H9 (cell line): ENCODE measurements around the gene GBE1. TPM values are rescaled to one million over a fixed set of nuclear protein-coding genes. Genes with fewer than 3 reads are reported as not detected.
"Not testable (repeated sequence)": the region's sequence is repeated elsewhere in the genome, so short reads cannot be mapped to it uniquely, and the experiment has no call there.

Source experiments
- DNase-seq: peaks from one replicate; pipeline ENCODE4 v3.0.0-alpha.2; 2017
- H2AFZ ChIP-seq: one replicate; pipeline ENCODE4 v1.6.1; 2013; ENCODE audit warnings: mild to moderate bottlenecking, low read length, control low read depth, moderate library complexity
- H2AK5ac ChIP-seq: 2 replicates; pipeline ENCODE4 v1.6.1; 2013; ENCODE audit warnings: low read length, control low read depth, mixed read lengths; ENCODE audit not compliant: insufficient read length
- H2BK120ac ChIP-seq: one replicate; pipeline ENCODE4 v1.6.1; 2013; ENCODE audit warnings: low read depth, mild to moderate bottlenecking, low read length, control low read depth, inconsistent platforms; ENCODE audit not compliant: poor library complexity, severe bottlenecking
- H2BK12ac ChIP-seq: 2 replicates; pipeline ENCODE4 v1.6.1; 2013; ENCODE audit warnings: low read length, control low read depth, mixed read lengths, low read depth; ENCODE audit not compliant: insufficient read length
- H2BK15ac ChIP-seq: 2 replicates; pipeline ENCODE4 v1.6.1; 2013; ENCODE audit warnings: low read depth, low read length, control low read depth
- H2BK20ac ChIP-seq: one replicate; pipeline ENCODE4 v1.6.1; 2013; ENCODE audit warnings: low read depth, mild to moderate bottlenecking, low read length, control low read depth, inconsistent platforms; ENCODE audit not compliant: poor library complexity, severe bottlenecking
- H2BK5ac ChIP-seq: 2 replicates; pipeline ENCODE4 v1.6.1; 2013; ENCODE audit warnings: low read length, control low read depth, mixed read lengths; ENCODE audit not compliant: insufficient read length
- H3K14ac ChIP-seq: 2 replicates; pipeline ENCODE4 v1.6.1; 2013; ENCODE audit warnings: low read length, control low read depth; ENCODE audit not compliant: insufficient read depth
- H3K18ac ChIP-seq: 2 replicates; pipeline ENCODE4 v1.6.1; 2013; ENCODE audit warnings: low read depth, mild to moderate bottlenecking, mixed read lengths, low read length, control low read depth; ENCODE audit not compliant: insufficient read length
- H3K23ac ChIP-seq: 2 replicates; pipeline ENCODE4 v1.6.1; 2013; ENCODE audit warnings: low read length, control low read depth, mixed read lengths, low read depth; ENCODE audit not compliant: insufficient read length
- H3K23me2 ChIP-seq: 2 replicates; pipeline ENCODE4 v1.6.1; 2013; ENCODE audit warnings: low read depth, mild to moderate bottlenecking, mixed read lengths, low read length, control low read depth; ENCODE audit not compliant: insufficient read length, poor library complexity, severe bottlenecking
- H3K27ac ChIP-seq: 2 replicates; pipeline ENCODE4 v1.5.1; 2013; ENCODE audit warnings: low read length, control low read depth, mixed read lengths, low read depth; ENCODE audit not compliant: insufficient read length
- H3K27me3 ChIP-seq: 2 replicates; pipeline ENCODE4 v1.6.1; 2013; ENCODE audit warnings: low read length, control low read depth, inconsistent platforms; ENCODE audit not compliant: insufficient read depth
- H3K4ac ChIP-seq: 2 replicates; pipeline ENCODE4 v1.6.1; 2013; ENCODE audit warnings: low read depth, mild to moderate bottlenecking, control low read depth, inconsistent platforms, low read length, moderate library complexity
- H3K4me1 ChIP-seq: 2 replicates; pipeline ENCODE4 v1.6.1; 2013; ENCODE audit warnings: low read length, control low read depth, inconsistent platforms; ENCODE audit not compliant: insufficient read depth
- H3K4me2 ChIP-seq: 2 replicates; pipeline ENCODE4 v1.6.1; 2013; ENCODE audit warnings: low read length, control low read depth, mixed read lengths; ENCODE audit not compliant: insufficient read length, insufficient read depth
- H3K56ac ChIP-seq: 2 replicates; pipeline ENCODE4 v1.6.1; 2013; ENCODE audit warnings: low read depth, mild to moderate bottlenecking, mixed read lengths, low read length, control low read depth; ENCODE audit not compliant: insufficient read length
- H3K79me1 ChIP-seq: 2 replicates; pipeline ENCODE4 v1.6.1; 2013; ENCODE audit warnings: low read depth, mild to moderate bottlenecking, moderate library complexity, low read length, control low read depth, inconsistent platforms; ENCODE audit not compliant: insufficient read depth, poor library complexity, severe bottlenecking
- H3K79me2 ChIP-seq: 2 replicates; pipeline ENCODE4 v1.6.1; 2013; ENCODE audit warnings: low read length, control low read depth, inconsistent platforms; ENCODE audit not compliant: insufficient read depth
- H3K9ac ChIP-seq: 2 replicates; pipeline ENCODE4 v1.6.1; 2013; ENCODE audit warnings: low read length, control low read depth, mixed read lengths; ENCODE audit not compliant: insufficient read length; ENCODE audit errors: extremely low read depth
- H3K9me3 ChIP-seq: one replicate; pipeline ENCODE4 v1.6.1; 2013; ENCODE audit warnings: low read depth, low read length, inconsistent platforms; ENCODE audit not compliant: control insufficient read depth
- H3T11ph ChIP-seq: one replicate; pipeline ENCODE4 v1.6.1; 2013; ENCODE audit warnings: mild to moderate bottlenecking, low read length, control low read depth, inconsistent platforms
- H4K20me1 ChIP-seq: one replicate; pipeline ENCODE4 v1.6.1; 2013; ENCODE audit not compliant: control insufficient read depth, insufficient read length, insufficient read depth
- H4K5ac ChIP-seq: 2 replicates; pipeline ENCODE4 v1.6.1; 2013; ENCODE audit warnings: low read depth, mild to moderate bottlenecking, mixed read lengths, low read length, control low read depth; ENCODE audit not compliant: insufficient read length
- H4K8ac ChIP-seq: replicated peaks from 2 replicates; pipeline ENCODE4 v1.6.1; 2013; ENCODE audit warnings: low read length, control low read depth, mixed read lengths, low read depth; ENCODE audit not compliant: insufficient read length
- H4K91ac ChIP-seq: 2 replicates; pipeline ENCODE4 v1.6.1; 2013; ENCODE audit warnings: low read depth, mild to moderate bottlenecking, moderate library complexity, mixed read lengths, low read length, control low read depth; ENCODE audit not compliant: insufficient read length
- H3K27ac Mint-ChIP-seq, 3 experiments: 2 replicates in 2 of 3; 3 replicates in 1 of 3; pipeline ENCODE4 v1.8.0; 2020 to 2021; ENCODE audit warnings: mixed read lengths in 3 of 3, mild to moderate bottlenecking in 1 of 3, moderate library complexity in 1 of 3
- H3K27me3 Mint-ChIP-seq: 2 replicates; pipeline ENCODE4 v1.8.0; 2021; ENCODE audit warnings: low read depth, mild to moderate bottlenecking, moderate library complexity, mixed read lengths
- H3K36me3 Mint-ChIP-seq, 3 experiments: 2 replicates in 2 of 3; 3 replicates in 1 of 3; pipeline ENCODE4 v1.8.0; 2020 to 2021; ENCODE audit warnings: low read depth in 3 of 3, mixed read lengths in 3 of 3; ENCODE audit not compliant: insufficient read depth in 1 of 3
- H3K4me1 Mint-ChIP-seq, 2 experiments: 2 replicates each; pipeline ENCODE4 v1.8.0; 2020; ENCODE audit warnings: mixed read lengths in 2 of 2
- H3K4me3 Mint-ChIP-seq, 2 experiments: 2 replicates in 1 of 2; 3 replicates in 1 of 2; pipeline ENCODE4 v1.8.0; 2020 to 2021; ENCODE audit warnings: mild to moderate bottlenecking in 2 of 2, mixed read lengths in 2 of 2, moderate library complexity in 1 of 2
- H3K9me3 Mint-ChIP-seq, 2 experiments: 2 replicates in 1 of 2; 3 replicates in 1 of 2; pipeline ENCODE4 v1.8.0; 2020; ENCODE audit warnings: mild to moderate bottlenecking in 2 of 2, mixed read lengths in 2 of 2, moderate library complexity in 1 of 2
- WGBS: extraction: QIAGEN DNeasy Blood & Tissue Kit; methylation state at CpG from one replicate; pipeline ENCODE4 v1.1.7; 2013; ENCODE audit warnings: missing lambda C conversion rate, low lambda C conversion rate, mixed read lengths; ENCODE audit not compliant: insufficient read length; ENCODE audit errors: extremely low coverage; 5-methylcytosine and 5-hydroxymethylcytosine counted together
- total RNA-seq: library from RNA; stranded (reverse); gene quantifications from 2 replicates; pipeline ENCODE4 v1.2.1, GENCODE V29; 2021
- TF ChIP-seq, protein P1 (sequence below): fragments of 200-600 bp; sonication (generic); conservative IDR thresholded peaks from 3 replicates; pipeline ENCODE4 v1.8.0; 2021; ENCODE audit warnings: antibody characterized with exemption, mild to moderate bottlenecking

The GBE1 gene
- total RNA-seq, 1 experiment from 2014 or later = 13.8 TPM

DNA sequence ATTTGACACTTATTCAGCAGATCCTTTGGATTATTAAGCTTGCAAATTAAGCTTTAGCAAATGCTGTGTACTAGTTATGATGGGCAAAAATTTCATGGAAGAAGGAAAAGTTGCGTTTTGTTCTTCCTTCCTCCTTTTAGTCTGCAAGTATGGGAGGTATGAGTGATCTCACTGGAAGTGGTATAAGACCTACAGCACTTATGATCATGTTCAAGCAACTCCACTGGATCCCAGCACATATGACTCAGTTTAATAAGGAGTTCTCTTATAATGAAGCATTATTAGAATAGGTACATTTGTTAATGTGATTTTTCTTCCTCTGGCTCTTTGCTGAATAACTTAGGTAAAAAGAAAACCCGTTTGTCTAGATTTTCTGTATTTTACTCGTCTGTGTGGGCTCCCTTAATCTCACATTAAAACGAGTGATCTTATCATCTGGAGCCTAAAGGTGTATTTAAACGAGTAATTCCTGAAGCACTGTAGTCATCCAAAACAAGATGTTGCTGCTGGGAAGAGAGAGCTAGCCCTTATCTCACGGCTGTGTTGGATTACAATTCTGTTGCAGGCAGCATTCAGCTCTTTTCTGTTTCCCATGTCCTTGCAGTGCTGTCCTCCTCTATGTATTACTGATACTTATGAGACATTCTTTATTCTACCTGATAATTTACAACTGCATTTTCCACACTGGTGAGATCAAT is 264.9 kb downstream of the GBE1 start:
- H3K9me3 Mint-ChIP-seq = no peaks in the 10 kb centered on the region; a peak in 1 of 5 replicates
- H2BK12ac ChIP-seq = no peak overlapping the region
- H2BK5ac ChIP-seq = no peak overlapping the region
- no peaks in the 10 kb centered on the region for H3K9me3 ChIP-seq
- H4K5ac ChIP-seq = no peak overlapping the region
- no peak overlapping the region for H4K8ac ChIP-seq
- H2AK5ac ChIP-seq = no peak overlapping the region
- H3K79me1 ChIP-seq = no peaks in the 10 kb centered on the region
- DNase-seq = no peak
- no CpG with 5 or more reads among the region's 6 CpGs for WGBS
- H2BK15ac ChIP-seq = no peak overlapping the region
- no peak overlapping the region for H3K4ac ChIP-seq
- no peak overlapping the region for H3K27ac Mint-ChIP-seq
- no peak overlapping the region for H3K27ac ChIP-seq
- H2BK120ac ChIP-seq = no peak overlapping the region
- no peaks in the 10 kb centered on the region for H3K79me2 ChIP-seq
- no peaks in the 10 kb centered on the region for H4K20me1 ChIP-seq
- no peak overlapping the region for H3K4me3 Mint-ChIP-seq
- H2BK20ac ChIP-seq = no peak overlapping the region
- H3K4me1 Mint-ChIP-seq = no peaks in the 10 kb centered on the region
- H3K27me3 Mint-ChIP-seq = no peaks in the 10 kb centered on the region
- no peak overlapping the region for H3T11ph ChIP-seq
- no peaks in the 10 kb centered on the region for H3K4me1 ChIP-seq
- TF ChIP-seq, protein P1, sequence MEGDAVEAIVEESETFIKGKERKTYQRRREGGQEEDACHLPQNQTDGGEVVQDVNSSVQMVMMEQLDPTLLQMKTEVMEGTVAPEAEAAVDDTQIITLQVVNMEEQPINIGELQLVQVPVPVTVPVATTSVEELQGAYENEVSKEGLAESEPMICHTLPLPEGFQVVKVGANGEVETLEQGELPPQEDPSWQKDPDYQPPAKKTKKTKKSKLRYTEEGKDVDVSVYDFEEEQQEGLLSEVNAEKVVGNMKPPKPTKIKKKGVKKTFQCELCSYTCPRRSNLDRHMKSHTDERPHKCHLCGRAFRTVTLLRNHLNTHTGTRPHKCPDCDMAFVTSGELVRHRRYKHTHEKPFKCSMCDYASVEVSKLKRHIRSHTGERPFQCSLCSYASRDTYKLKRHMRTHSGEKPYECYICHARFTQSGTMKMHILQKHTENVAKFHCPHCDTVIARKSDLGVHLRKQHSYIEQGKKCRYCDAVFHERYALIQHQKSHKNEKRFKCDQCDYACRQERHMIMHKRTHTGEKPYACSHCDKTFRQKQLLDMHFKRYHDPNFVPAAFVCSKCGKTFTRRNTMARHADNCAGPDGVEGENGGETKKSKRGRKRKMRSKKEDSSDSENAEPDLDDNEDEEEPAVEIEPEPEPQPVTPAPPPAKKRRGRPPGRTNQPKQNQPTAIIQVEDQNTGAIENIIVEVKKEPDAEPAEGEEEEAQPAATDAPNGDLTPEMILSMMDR = no peak
- H2AFZ ChIP-seq = no peak overlapping the region
- H3K18ac ChIP-seq = no peak overlapping the region
- H4K91ac ChIP-seq = no peak overlapping the region
- H3K56ac ChIP-seq = no peak overlapping the region
- H3K4me2 ChIP-seq = no peak overlapping the region
- H3K27me3 ChIP-seq = no peaks in the 10 kb centered on the region
- peaks cover 0 to 5% (median 0%) of the 10 kb centered on the region in 3 experiments; a peak in 3 of 7 replicates for H3K36me3 Mint-ChIP-seq
- no peak overlapping the region for H3K14ac ChIP-seq
- no peak overlapping the region for H3K9ac ChIP-seq
- H3K23ac ChIP-seq = no peak overlapping the region
- H3K23me2 ChIP-seq = no peaks in the 10 kb centered on the region

DNA sequence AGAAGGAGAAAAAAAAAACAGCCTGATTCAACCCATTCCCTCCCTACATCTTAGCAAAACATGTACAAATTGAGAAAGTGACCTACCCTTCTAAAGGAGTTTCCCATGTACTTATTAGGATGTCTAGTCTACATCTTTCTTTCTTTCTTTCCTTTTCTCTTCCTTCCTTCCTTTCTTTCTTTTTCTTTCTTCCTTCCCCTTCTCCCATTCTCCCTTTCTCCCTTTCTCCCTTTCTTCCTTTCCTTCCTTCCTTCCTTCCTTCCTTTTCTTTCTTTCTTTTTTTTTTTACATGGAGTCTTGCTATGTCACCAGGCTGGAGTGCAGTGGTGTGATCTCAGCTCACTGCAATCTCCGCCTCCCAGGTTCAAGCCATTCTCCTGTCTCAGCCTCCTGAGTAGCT is 269.0 kb downstream of the GBE1 start:
- H3K27me3 Mint-ChIP-seq, H3K4me1 Mint-ChIP-seq, H3K79me1 ChIP-seq, H3K36me3 Mint-ChIP-seq, H4K91ac ChIP-seq, H3K4ac ChIP-seq, H2BK15ac ChIP-seq, H2AFZ ChIP-seq, H3K23me2 ChIP-seq, H3K23ac ChIP-seq, DNase-seq, H4K8ac ChIP-seq, H3K9ac ChIP-seq, H3K27ac ChIP-seq, H2AK5ac ChIP-seq, H3K56ac ChIP-seq, H3K4me3 Mint-ChIP-seq, H3T11ph ChIP-seq, H3K4me2 ChIP-seq, H3K9me3 ChIP-seq, H2BK5ac ChIP-seq, H2BK12ac ChIP-seq, H3K9me3 Mint-ChIP-seq, H3K18ac ChIP-seq, H3K4me1 ChIP-seq, H3K79me2 ChIP-seq, H2BK120ac ChIP-seq, H3K27me3 ChIP-seq, H4K20me1 ChIP-seq, H4K5ac ChIP-seq, H3K14ac ChIP-seq, H2BK20ac ChIP-seq: not testable (repeated sequence)
- no CpG with 5 or more reads among the region's 1 CpG for WGBS
- H3K27ac Mint-ChIP-seq = peak overlapping the region in 1 of 3 experiments; percentile 27; a peak in 2 of 7 replicates
